Mesendoderm (in vitro differentiated cells): ENCODE data around the gene SH2D2A.

Experiments
- DNase-seq: peaks from one replicate; pipeline ENCODE4 v3.0.0; 2013
- H2AK5ac ChIP-seq: 2 replicates; pipeline ENCODE4 v1.6.1; 2013; ENCODE audit warnings: low read length, inconsistent platforms
- H2BK120ac ChIP-seq: 2 replicates; pipeline ENCODE4 v1.6.1; 2013; ENCODE audit warnings: low read depth, mild to moderate bottlenecking, low read length, moderate library complexity, mixed read lengths
- H2BK15ac ChIP-seq: replicated peaks from 2 replicates; pipeline ENCODE4 v1.6.1; 2013; ENCODE audit warnings: low read depth, mild to moderate bottlenecking, moderate library complexity
- H2BK5ac ChIP-seq: 2 replicates; pipeline ENCODE4 v1.6.1; 2013; ENCODE audit warnings: low read length, inconsistent platforms
- H3K18ac ChIP-seq: 2 replicates; pipeline ENCODE4 v1.6.1; 2013; ENCODE audit warnings: mild to moderate bottlenecking, low read length, mixed read lengths
- H3K23ac ChIP-seq: one replicate; pipeline ENCODE4 v1.6.1; 2013; ENCODE audit warnings: low read length
- H3K27ac ChIP-seq: 2 replicates; pipeline ENCODE4 v1.5.1; 2013; ENCODE audit warnings: low read depth, mild to moderate bottlenecking, inconsistent platforms, low read length, moderate library complexity
- H3K27me3 ChIP-seq: 2 replicates; pipeline ENCODE4 v1.6.1; 2013; ENCODE audit warnings: low read length, control low read depth, mild to moderate bottlenecking, inconsistent platforms; ENCODE audit not compliant: insufficient read depth, poor library complexity
- H3K36me3 ChIP-seq: 2 replicates; pipeline ENCODE4 v1.6.1; 2013; ENCODE audit warnings: low read length, inconsistent platforms; ENCODE audit not compliant: control insufficient read depth, insufficient read depth
- H3K4ac ChIP-seq: one replicate; pipeline ENCODE4 v1.6.1; 2013; ENCODE audit warnings: low read depth, mild to moderate bottlenecking, low read length, moderate library complexity
- H3K4me1 ChIP-seq: 2 replicates; pipeline ENCODE4 v1.6.1; 2013; ENCODE audit warnings: low read depth, low read length, inconsistent platforms; ENCODE audit not compliant: control insufficient read depth
- H3K4me2 ChIP-seq: 2 replicates; pipeline ENCODE4 v1.6.1; 2013; ENCODE audit warnings: low read length
- H3K4me3 ChIP-seq: 2 replicates; pipeline ENCODE4 v1.5.1; 2013; ENCODE audit warnings: mild to moderate bottlenecking, low read length
- H3K56ac ChIP-seq: one replicate; pipeline ENCODE4 v1.6.1; 2013; ENCODE audit warnings: low read length
- H3K79me1 ChIP-seq: 2 replicates; pipeline ENCODE4 v1.6.1; 2013; ENCODE audit warnings: low read length, inconsistent platforms
- H3K79me2 ChIP-seq: 2 replicates; pipeline ENCODE4 v1.6.1; 2013; ENCODE audit warnings: mild to moderate bottlenecking, low read length; ENCODE audit not compliant: control insufficient read depth, insufficient read depth
- H3K9ac ChIP-seq: 2 replicates; pipeline ENCODE4 v1.6.1; 2013; ENCODE audit warnings: low read length, inconsistent platforms
- H4K5ac ChIP-seq: one replicate; pipeline ENCODE4 v1.6.1; 2013; ENCODE audit warnings: low read length
- H4K8ac ChIP-seq: one replicate; pipeline ENCODE4 v1.6.1; 2013; ENCODE audit warnings: low read depth, mild to moderate bottlenecking, control low read depth, low read length, moderate library complexity
- WGBS: extraction: QIAGEN DNeasy Blood & Tissue Kit; methylation state at CpG from one replicate; pipeline ENCODE4 v1.1.7; 2013; ENCODE audit warnings: low lambda C conversion rate, missing lambda C conversion rate; ENCODE audit not compliant: insufficient coverage; ENCODE audit errors: extremely low coverage; 5-methylcytosine and 5-hydroxymethylcytosine counted together

The SH2D2A gene

GRCh38 chr1:156803086-156803851, 13.4 kb downstream of the SH2D2A start:
- no peak overlapping the region for H2BK120ac ChIP-seq
- no peak overlapping the region for H4K5ac ChIP-seq
- H3K9ac ChIP-seq, result no peak overlapping the region
- no peaks in the 10 kb centered on the region for H3K79me1 ChIP-seq
- H3K79me2 ChIP-seq, result no peaks in the 10 kb centered on the region
- no peak overlapping the region for H3K18ac ChIP-seq
- H3K4me3 ChIP-seq, result no peak overlapping the region
- no peak overlapping the region for H2BK5ac ChIP-seq
- H3K27ac ChIP-seq, result no peak overlapping the region
- H3K27me3 ChIP-seq, result no peaks in the 10 kb centered on the region
- DNase-seq, result no peak
- H3K23ac ChIP-seq, result no peak overlapping the region
- no peaks in the 10 kb centered on the region for H3K4me1 ChIP-seq
- H3K4me2 ChIP-seq, result no peak overlapping the region
- no peak overlapping the region for H3K4ac ChIP-seq
- H4K8ac ChIP-seq, result no peak overlapping the region
- no peak overlapping the region for H3K56ac ChIP-seq
- no peak overlapping the region for H2BK15ac ChIP-seq
- WGBS, result no CpG with 5 or more reads among the region's 13 CpGs
- peaks cover 5% of the 10 kb centered on the region for H3K36me3 ChIP-seq
- no peak overlapping the region for H2AK5ac ChIP-seq

- Histone ChIP-seq H3K9ac (no peak overlapping the region), H4K8ac (no peak overlapping the region), H3K4me2 (no peak overlapping the region), H3K79me2 (no peaks in the 10 kb centered on the region), H2BK120ac (no peak overlapping the region), H3K56ac (no peak overlapping the region), H2AK5ac (no peak overlapping the region), H3K79me1 (no peaks in the 10 kb centered on the region), H3K23ac (no peak overlapping the region), H3K4me3 (no peak overlapping the region), H3K36me3 (peaks cover 9% of the 10 kb centered on the region), H4K5ac (no peak overlapping the region), H3K27me3 (no peaks in the 10 kb centered on the region), H2BK5ac (no peak overlapping the region), H2BK15ac (no peak overlapping the region), H3K4me1 (no peaks in the 10 kb centered on the region), H3K4ac (no peak overlapping the region), H3K18ac (no peak overlapping the region), H3K27ac (no peak overlapping the region)
- no peak for DNase-seq
- WGBS, result no CpG with 5 or more reads among the region's 8 CpGs
Measured at GRCh38 chr1:156802421-156802935, 14.2 kb downstream of the SH2D2A start.

- H4K5ac ChIP-seq, result no peak overlapping the region
- no peaks in the 10 kb centered on the region for H3K27me3 ChIP-seq
- no peak overlapping the region for H3K56ac ChIP-seq
- H3K4me2 ChIP-seq, result no peak overlapping the region
- H2BK15ac ChIP-seq, result no peak overlapping the region
- H3K36me3 ChIP-seq, result peaks cover 9% of the 10 kb centered on the region
- H2BK5ac ChIP-seq, result no peak overlapping the region
- DNase-seq, result no peak
- no peak overlapping the region for H3K27ac ChIP-seq
- WGBS, result no CpG with 5 or more reads among the region's 7 CpGs
- no peak overlapping the region for H3K4ac ChIP-seq
- H2AK5ac ChIP-seq, result no peak overlapping the region
- no peak overlapping the region for H4K8ac ChIP-seq
- H3K9ac ChIP-seq, result no peak overlapping the region
- no peak overlapping the region for H3K23ac ChIP-seq
- no peaks in the 10 kb centered on the region for H3K79me2 ChIP-seq
- no peak overlapping the region for H3K4me3 ChIP-seq
- H3K18ac ChIP-seq, result no peak overlapping the region
- H2BK120ac ChIP-seq, result no peak overlapping the region
- peaks cover 3% of the 10 kb centered on the region for H3K4me1 ChIP-seq
- no peaks in the 10 kb centered on the region for H3K79me1 ChIP-seq
Measured at GRCh38 chr1:156801409-156802121, 15.1 kb downstream of the SH2D2A start.

- Histone ChIP-seq H3K18ac (no peak overlapping the region), H3K4me2 (no peak overlapping the region), H3K36me3 (peaks cover 20% of the 10 kb centered on the region), H3K79me2 (no peaks in the 10 kb centered on the region), H4K5ac (no peak overlapping the region), H3K27ac (peak overlapping the region; percentile 71), H2BK15ac (no peak overlapping the region), H3K4me1 (peaks cover 6% of the 10 kb centered on the region), H2AK5ac (no peak overlapping the region), H3K9ac (no peak overlapping the region), H4K8ac (no peak overlapping the region), H2BK120ac (no peak overlapping the region), H2BK5ac (no peak overlapping the region), H3K79me1 (no peaks in the 10 kb centered on the region), H3K23ac (no peak overlapping the region), H3K27me3 (no peaks in the 10 kb centered on the region), H3K4ac (no peak overlapping the region), H3K4me3 (no peak overlapping the region), H3K56ac (no peak overlapping the region)
- no CpG with 5 or more reads among the region's 4 CpGs for WGBS
- peak; percentile 93 for DNase-seq
Measured at GRCh38 chr1:156797212-156797871, 19.3 kb downstream of the SH2D2A start.

GRCh38 chr1:156796340-156797097, 20.1 kb downstream of the SH2D2A start:
- DNase-seq, result peak; percentile 54
- H3K27ac ChIP-seq, result peak overlapping the region; percentile 71
- WGBS, result no CpG with 5 or more reads among the region's 8 CpGs
- no peaks in the 10 kb centered on the region for H3K27me3 ChIP-seq
- H2BK120ac ChIP-seq, result no peak overlapping the region
- H3K79me1 ChIP-seq, result no peaks in the 10 kb centered on the region
- H2BK15ac ChIP-seq, result no peak overlapping the region
- peak overlapping the region; percentile 28 for H3K18ac ChIP-seq
- H4K8ac ChIP-seq, result no peak overlapping the region
- no peak overlapping the region for H3K9ac ChIP-seq
- no peak overlapping the region for H3K4ac ChIP-seq
- H3K4me3 ChIP-seq, result no peak overlapping the region
- H3K56ac ChIP-seq, result peak overlapping the region; percentile 35
- H3K23ac ChIP-seq, result no peak overlapping the region
- peaks cover 23% of the 10 kb centered on the region for H3K36me3 ChIP-seq
- H4K5ac ChIP-seq, result no peak overlapping the region
- H3K79me2 ChIP-seq, result no peaks in the 10 kb centered on the region
- H2AK5ac ChIP-seq, result no peak overlapping the region
- H3K4me1 ChIP-seq, result peaks cover 6% of the 10 kb centered on the region
- H2BK5ac ChIP-seq, result no peak overlapping the region
- no peak overlapping the region for H3K4me2 ChIP-seq
